ENCODE data around the gene ADCY7. TPM values are rescaled to one million over a fixed set of nuclear protein-coding genes. Genes with fewer than 3 reads are reported as not detected.

The ADCY7 gene
- total RNA-seq, 1 experiment from 2014 or later = 8.7 TPM

DNA sequence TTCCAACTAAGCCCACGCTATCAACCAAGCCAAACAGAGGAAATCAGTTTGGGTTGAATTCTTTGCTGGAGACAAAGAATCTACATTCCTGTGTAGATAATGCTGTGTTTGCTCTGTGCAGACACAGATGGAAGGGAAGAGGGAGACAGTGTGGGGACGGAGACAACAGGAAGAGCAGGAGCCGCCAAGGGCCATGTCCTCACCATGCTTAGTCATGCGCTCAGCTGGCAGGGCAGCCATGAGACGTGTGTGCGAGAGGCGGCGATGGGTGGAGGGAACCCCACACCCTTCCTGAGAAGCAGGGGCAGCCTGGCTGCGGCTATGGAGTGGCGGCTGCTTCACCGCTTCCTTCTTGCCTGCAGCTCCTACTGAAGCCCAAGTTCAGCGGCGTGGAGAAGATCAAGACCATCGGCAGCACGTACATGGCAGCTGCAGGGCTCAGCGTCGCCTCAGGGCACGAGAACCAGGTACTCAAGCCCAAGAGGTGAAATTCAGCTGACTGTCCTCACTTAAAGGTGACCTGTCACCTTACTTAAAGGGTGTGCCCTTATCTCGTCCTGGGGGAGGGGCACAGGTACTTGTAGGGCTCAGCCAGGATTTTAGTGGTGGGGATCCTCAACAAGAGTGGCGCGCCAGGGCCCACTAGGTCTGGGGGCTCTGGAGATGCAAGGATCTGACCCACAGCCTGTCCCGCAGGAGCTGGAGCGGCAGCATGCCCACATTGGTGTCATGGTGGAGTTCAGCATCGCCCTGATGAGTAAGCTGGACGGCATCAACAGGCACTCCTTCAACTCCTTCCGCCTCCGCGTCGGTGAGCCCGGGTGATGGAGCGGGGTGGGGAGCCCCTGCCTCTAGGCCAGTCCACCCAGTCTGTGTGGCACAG, 47.5 kb downstream of the ADCY7 start:
- DNase-seq (ENCODE audit: low read depth) = no peak

DNA sequence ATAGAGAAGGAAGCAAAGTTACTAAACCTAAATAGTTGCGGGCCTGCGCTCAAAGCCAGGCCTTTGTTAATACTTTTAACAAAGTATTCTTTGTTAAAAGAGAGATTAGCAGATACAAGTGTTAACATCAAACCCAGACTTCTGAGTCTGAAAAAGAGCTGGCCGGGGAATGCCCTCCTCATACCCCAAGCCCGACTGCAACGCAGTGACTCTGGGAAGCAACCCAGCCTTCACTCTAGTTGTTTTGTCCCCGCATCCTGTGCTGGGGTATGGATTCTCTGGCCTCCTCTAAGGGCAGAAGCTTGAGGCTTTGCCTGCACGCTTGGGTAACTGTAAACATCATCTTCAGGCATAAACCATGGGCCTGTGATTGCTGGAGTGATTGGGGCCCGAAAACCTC, 48.3 kb downstream of the ADCY7 start:
- DNase-seq (ENCODE audit: low read depth) = no peak

DNA sequence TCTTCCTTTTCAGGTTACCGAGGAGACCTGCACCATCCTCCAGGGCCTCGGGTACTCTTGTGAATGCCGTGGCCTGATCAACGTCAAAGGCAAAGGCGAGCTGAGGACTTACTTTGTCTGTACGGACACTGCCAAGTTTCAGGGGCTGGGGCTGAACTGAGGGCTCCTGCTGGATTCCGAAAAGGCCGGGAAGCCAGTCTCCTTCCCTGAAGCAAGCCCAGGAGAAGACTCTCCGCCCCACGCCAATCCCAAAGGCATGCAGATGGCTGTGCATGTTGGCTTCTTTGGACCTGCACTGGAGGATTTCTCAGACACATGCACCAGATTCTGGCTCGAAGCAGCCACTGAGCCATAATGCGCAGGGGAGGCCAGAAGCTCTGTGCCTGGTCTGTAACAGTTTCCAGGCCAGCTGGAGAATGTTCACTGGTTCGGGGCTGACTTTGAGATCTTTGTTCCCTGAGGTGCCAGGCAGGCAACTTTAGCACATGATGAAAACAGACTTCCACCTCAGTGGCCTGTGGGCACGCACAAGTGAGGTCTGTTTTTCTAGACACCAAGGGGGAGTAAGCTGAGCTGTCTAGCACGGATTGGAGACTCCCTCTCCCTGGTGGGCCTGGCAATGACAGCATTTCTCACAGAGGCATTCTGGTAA, 49.1 kb downstream of the ADCY7 start:
- DNase-seq (ENCODE audit: low read depth) = no peak

DNA sequence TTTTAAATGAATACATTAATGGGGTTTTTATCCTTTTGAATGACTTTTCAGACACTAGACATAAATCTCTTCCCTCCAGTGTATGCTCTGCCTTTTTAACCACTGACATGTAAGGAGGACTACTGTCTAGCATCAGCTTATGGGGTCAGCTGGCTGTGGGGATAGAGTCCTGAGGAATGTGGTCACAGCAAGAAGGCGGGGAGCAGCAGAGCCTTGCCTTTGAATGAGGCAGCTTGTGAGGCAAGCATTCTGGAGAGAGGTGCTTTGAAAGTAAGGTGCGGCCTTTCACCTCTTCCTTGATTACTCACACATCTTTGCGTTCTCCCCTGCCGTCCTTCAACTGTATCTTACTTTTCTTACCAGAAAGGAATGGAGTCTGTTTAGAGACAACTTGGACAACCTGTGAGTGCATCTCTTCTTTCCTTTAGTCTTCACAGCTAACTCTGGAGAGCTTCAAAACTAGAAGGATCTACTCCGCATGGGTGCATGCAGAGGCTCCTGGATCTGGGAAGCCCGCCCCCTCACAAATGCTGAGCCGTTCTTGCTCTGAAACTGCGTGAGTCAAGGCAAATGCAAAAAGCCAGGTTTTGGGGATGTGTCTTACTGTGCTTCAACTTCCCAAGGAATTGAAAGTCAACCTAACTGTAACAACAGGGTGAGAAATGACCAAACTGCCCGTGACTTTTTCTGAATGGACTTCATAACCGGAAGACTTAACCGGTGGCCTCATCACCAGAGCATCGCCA, 49.9 kb downstream of the ADCY7 start:
- DNase-seq (ENCODE audit: low read depth) = no peak

DNA sequence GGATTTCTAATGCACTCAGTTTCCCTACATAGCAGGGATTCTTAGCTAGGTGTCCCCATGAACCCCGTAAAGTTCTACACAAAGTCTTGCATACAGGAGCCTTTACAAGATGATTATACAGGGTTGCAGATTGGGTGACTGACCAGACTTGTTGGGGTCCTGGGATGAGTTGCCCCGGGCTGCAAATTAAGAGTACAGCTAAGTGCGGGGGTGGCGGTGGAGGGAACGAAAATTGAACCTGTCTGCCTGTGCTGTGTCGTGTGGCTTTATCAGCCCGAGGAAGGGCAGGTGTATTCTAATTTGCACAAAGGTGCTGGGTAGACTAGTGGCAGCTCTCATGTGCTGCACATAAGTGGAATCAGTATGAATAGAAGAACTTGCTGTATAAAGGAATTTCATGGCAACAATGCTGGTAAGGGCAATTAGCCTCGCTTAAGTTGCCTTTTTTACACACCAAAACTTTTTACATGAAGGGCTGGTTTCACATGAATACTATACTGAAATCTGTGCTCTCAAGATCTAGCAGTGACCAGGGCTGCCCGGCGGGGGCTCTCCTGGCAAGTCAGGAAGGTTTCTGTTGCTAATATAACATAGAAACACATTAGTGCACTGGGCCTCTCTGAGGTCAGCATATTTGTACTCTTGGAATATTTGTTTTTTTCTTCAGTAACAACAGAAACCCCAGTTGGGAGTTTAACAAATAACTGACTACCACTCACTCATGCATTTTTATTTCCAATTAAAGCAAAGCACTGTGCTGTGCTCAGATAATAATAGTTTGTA, 50.7 kb downstream of the ADCY7 start:
- no peak for DNase-seq (ENCODE audit: low read depth)

DNA sequence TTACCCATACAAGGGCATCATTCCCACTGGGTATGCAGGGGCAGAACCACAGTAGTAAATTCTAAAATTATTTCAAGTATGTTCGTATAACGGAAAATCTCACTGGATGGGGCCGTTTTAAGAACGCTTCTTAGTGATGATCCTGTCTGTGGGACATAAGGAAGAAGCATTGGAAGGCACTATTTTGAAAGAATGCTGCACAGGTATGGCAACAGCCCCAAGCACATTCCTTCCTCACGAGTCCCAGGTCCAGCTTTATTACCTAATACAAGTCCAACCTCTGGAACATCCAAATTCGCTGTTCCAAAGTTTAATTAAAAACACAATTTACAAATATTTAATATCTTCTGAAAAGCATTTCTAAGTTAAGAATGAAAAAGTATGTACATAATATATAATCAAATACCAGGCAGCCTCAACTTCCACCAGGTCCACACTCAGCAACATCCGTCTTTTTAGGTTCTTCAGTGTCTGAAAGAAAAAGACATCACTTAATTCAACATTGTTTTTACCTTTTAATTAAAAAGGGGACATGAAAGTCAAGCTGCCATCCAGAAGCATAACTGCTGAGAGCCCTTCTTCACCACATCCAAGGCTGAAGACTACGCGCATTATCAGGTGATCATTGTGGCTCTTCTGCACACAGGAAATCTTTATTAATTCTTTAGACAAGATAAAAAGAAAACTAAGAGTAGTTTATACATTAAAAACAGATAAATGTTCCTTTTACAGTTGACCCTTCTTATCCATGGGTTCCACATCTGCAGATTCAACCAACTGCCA, 52.6 kb downstream of the ADCY7 start:
- DNase-seq (ENCODE audit: low read depth) = no peak

DNA sequence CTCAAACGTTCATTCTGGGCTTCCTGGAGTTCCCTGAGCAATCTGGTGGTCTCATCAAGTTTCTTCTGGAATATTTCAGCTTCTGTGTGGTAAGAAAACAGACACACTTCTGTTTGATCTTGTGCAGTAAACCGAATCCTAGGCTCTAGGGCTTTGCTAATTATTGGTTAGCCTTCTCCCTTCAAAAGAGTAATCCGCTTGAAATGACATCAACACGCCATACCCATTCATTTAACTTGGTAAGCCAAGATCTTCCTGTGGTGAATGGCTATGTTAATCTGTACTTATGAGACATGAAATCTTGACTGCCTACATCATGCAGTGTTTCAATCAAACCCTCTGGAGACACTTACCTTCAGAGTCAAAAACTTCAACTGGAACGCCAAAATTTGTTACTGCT, 54.0 kb downstream of the ADCY7 start:
- DNase-seq (ENCODE audit: low read depth) = no peak

DNA sequence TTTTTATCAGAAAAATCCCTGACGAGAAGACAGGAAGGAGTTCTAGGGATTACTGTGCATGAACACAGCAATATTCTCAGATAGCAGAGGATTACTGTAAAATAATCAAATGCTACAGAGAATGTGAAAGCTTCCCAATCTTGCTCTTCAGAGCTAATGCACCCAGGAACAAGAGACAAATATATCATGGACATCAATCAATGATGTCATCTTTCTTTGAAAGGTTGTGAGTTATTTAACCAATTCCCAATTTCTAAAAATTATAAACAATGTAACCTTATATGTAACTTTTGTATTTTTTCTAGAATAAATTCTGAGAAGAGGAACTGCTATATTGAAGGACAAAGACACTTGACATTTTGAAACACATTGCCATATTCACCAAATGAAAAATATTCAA, 56.0 kb downstream of the ADCY7 start:
- no peak for DNase-seq (ENCODE audit: low read depth)

DNA sequence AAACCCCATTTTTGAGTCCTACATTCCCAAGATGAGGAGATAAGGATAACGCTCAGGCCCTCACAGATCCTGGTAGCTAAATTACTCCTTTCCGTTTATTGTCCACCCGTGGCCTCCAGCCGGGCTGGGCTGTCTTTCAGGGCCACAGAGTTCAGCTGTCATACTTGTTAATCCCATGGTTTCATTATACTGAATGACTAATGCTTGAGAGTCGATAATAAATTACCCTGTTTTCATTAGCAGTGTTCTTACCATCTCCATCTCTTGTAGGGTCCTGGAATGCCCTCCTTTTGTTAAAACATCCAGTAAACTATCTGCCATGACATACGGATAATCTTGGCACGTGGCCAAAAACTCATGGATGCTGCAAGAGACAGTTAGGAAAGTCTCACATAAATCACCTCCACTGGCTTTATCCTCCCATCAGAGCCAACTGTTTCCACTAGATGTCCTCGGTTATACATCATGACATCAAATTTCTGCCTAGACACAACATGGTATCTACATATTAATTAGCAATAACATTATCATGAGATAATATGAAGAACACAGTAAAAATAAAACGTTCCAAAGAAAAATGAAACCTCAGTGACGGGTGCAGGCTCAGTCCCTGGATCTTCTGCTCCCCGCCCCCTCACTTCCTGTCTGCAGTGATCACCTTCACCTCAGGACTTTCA, 57.1 kb downstream of the ADCY7 start:
- no peak for DNase-seq (ENCODE audit: low read depth)

DNA sequence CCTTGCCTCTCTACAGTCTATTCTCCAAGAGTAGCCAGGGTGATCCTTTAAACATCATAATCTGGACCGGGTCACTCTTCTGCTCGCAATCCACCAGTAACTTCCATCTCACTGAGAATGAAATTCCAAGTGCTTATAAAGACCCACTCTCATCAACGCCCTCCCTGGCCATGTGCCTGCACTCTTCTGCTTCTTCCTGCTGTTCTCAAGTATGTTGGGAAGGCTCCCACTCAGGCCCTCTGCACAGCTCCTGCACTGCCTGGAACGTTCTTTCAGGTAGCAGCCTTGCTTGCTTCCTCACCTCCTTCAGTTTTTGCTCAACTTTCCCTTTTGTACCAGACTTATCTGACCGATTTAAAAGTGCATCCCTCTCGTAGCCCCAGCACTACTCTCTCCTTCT, 58.0 kb downstream of the ADCY7 start:
- no peak for DNase-seq (ENCODE audit: low read depth)

DNA sequence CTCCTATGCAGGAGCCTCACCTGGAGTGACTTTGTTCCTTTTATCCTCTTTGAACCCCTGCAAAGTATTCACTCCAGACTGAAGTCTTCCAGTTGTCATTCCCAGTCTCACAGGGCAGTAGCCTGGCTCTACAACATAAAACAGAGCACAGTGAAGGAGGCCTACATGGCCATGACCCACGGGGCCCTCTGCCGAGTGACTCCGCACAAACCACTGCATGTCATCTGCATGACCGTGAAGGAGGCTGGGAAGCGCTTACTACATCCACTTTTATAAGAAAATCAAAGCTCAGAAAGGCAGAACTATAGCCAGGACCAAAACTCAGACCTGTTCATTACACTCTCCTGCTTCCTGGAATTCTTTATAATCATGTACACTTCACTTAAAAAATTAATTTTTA, 59.9 kb downstream of the ADCY7 start:
- no peak for DNase-seq (ENCODE audit: low read depth)

DNA sequence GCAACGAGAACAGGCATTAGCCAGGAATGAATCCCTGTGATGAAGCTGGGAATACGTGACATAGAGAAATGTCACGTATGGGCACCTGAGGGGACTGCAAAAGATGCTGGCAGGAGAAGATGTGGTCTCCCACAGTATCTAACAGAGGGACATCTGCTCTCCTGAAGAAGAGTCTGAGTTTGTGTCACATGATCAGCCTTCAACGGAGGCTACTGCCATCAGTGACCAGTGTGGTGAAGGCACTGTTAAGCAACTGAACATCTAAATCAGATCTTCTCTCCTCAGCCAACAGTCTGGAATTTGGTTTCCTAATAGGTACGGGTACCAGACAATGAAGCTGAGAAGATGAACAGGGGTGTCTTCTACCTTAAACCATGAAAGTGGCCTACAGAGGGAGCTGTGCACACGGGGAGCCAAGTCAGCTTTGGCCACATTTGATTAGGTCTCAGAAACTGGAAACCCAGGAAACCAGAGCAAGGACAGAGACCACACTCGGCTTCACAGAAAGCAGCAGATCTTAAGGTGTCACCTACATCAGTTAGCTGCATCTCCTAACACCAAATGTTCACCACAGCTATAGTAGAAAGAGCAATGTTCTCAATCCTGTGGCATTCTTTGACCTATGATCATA, 60.6 kb downstream of the ADCY7 start:
- DNase-seq (ENCODE audit: low read depth) = no peak

DNA sequence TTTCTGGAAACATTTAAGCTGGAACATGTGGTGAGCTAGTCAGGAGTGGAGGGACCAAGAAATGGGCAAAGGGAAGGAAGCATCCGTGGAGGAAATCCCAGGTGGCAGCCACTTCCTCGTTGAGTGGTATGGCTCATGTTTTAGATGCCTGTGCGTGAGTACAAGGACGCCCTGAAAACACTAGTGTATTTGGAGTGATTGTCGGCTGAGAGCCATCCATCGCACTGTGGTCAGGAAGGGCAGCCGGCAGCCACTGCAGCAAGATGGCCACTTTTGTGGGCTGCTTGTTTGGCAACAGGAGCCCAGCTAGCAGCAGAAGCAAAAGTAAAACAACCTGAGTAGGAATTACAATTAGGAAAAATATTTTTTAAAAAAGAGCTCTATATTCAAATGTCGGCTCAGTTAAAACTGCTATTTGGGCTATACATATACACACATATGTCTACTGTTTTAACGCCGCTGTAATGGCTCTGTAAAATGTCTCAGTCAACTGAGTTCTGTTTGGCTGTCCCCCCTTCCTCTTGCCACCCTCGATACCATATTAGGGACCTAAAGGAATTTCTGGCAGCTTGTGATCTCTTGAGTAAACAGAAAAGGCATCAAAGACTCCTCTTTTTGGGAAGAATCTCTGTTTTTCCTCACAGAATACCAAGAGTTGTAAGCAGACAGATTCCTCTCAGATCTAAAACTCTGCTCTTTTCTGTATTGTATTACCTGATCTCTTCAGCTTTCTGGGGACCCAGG, 63.3 kb downstream of the ADCY7 start:
- DNase-seq (ENCODE audit: low read depth) = no peak

DNA sequence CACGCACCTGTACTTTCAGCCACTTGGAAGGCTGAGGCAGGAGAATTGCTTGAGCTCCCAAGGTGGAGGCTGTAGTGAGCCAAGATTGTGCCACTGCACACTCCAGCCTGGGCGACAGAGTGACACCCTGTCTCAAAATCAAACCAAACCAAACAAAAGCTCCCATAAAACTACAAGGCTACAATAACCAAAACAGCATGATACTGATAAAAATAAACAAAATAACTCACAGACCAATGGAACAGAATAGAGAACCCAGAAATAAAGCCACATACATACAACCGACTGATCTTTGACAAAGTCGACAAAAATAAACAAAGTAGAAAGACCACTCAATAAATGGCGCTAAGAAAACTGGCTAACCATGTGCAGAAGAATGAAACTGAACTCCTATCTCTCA, 65.2 kb downstream of the ADCY7 start:
- DNase-seq (ENCODE audit: low read depth) = no peak

DNA sequence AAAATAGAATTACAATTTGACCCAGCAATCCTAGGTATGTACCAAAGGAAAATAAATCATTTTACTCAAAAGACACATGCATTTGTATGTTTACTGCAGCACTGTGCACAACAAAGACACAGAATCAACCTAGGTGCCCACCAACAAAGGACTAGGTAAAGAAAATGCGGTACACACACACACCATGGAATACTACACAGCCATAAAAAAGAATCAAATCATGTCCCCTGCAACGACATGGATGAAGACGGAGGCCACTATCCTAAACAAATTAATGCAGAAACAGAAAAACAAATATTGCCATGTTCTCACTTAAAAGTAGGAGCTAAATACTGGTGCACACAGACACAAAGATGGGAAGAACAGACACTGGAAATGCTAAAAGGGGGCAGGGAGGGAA, 66.2 kb downstream of the ADCY7 start:
- DNase-seq (ENCODE audit: low read depth) = no peak

DNA sequence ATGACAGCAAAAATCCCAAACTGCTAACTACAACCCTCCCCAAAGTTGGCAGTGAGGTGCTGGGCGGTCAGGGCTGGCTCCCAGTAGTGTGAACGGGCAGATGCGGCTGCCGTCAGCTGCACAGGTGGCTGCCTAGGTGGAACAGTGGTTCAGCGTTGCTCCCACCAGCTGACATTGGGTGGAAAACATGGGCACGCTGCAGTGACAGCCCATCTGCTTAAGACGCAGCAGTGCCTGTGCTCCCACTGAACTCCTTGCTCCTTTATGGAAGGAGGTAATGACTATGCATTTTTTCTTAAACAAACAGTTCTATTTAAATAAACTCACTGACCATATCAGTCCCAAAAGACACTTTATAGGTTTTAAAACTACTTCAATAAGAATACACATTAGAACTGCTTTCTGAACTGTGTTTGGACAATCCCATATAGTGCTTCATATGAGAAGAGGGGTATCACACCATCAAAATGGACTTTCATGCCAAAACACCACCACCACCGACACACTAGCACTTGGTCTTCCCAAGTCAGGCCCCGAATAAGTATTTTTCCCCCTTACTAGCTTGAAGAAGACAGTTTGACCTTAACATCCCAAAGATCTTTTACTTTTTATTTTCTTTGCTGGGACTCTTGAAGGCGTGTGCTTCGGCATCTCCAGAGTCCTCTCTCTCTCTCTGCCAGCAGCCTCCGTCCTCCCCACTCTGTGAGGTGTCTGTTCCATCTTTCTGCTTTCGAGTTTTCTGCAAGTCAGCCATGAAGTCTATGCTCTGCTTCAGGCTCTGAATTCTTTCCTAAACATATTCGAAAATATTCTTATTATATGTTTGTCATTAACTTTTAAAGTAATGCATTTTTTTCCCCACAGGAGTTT, 68.0 kb downstream of the ADCY7 start:
- DNase-seq (ENCODE audit: low read depth) = no peak

DNA sequence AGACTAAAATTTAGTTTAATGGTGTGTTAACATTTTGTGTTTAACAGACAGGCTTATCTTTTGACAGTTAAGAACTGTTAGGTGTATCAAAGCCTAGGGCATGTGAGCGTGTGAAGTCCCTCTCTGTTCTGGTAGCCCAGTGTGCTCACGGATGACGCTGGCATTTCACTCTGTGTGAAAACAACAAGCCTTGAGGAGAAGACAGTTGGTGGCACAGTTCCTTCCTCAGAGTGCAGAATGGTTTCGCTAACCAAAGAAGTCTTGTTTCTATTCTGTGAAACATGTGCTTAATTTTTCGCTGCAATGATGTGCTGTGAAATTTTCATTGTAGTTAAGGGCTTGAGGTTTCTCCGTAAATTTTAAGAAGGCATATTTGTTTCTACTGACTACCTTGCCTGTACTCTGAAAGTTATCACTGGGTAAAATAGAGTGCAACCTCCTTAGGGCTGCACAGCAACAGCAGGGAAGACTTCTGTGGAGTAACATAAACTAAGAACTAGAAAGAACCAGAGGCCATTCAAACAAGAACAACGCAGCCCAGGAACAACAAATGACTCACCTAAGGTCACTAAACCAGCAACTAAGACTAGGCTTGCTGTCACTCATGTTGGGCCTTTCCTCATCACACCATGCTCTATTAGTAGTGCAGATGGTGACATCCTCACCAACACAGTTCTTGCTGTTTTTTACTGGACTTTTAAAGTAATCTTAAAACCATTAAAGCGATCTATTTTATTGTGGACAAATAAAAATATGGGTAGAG, 69.0 kb downstream of the ADCY7 start:
- no peak for DNase-seq (ENCODE audit: low read depth)

DNA sequence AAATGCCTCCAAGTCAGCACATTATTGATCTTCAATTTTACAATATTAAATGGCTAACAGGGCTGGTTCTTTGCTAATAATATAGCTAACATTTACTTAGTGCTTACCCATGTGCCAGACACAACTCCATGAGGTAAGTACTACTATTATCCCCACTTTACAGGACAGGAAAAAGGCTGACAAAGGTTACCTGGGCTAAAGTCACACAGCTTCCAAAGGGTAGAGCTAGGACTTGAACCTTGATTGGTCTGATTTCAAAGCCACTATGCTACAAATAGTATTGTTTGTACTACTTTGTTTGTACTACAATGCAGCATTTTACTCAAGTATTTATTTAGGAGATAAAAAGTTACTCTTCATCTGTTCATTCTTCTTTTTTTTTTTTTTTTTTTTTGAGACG, 70.5 kb downstream of the ADCY7 start:
- DNase-seq (ENCODE audit: low read depth) = no peak
